Measurements from ENCODE around the gene SSBP2. TPM values are rescaled to one million over a fixed set of nuclear protein-coding genes. Genes with fewer than 3 reads are reported as not detected.
A peak's percentile ranks its signal among the peaks of the same experiment; 100 is the strongest.

Gene SSBP2
- total and polyA plus RNA-seq, 5 donors from 2014 or later = 17.6 to 43.0 (median 37.4) TPM

GRCh38 chr5:81696418-81697397 lies 54.2 kb downstream of the SSBP2 start:
- H3K36me3 Mint-ChIP-seq = peaks cover 18% of the 10 kb centered on the region
- ATAC-seq (ENCODE audit: low read depth in 2 of 2) = no peak
- H3K27me3 ChIP-seq (ENCODE audit: control insufficient read depth, insufficient read depth, low read length) = no peaks in the 10 kb centered on the region
- no peaks in the 10 kb centered on the region for H3K27me3 Mint-ChIP-seq
- H3K27ac ChIP-seq (ENCODE audit: insufficient read depth, low read length, poor library complexity, severe bottlenecking) = no peak overlapping the region
- DNase-seq = no peak
- no peak overlapping the region for H3K4me3 ChIP-seq (ENCODE audit: low read depth, low read length)
- peaks cover 0 to 8% of the 10 kb centered on the region in 2 experiments for H3K9me3 ChIP-seq (ENCODE audit: control insufficient read depth in 2 of 2, low read length in 2 of 2)
- H3K36me3 ChIP-seq (ENCODE audit: control insufficient read depth, insufficient read depth, low read length) = no peaks in the 10 kb centered on the region
- H3K9me3 Mint-ChIP-seq = peaks cover 0 to 13% (median 1%) of the 10 kb centered on the region in 7 donors
- H3K4me3 Mint-ChIP-seq = no peak overlapping the region
- H3K4me1 ChIP-seq (ENCODE audit: control insufficient read depth, insufficient read depth, low read length, poor library complexity, severe bottlenecking) = no peaks in the 10 kb centered on the region
- H3K27ac Mint-ChIP-seq = peak overlapping the region in 2 of 3 donors; percentile 13 to 57
- peaks cover 0 to 24% (median 5%) of the 10 kb centered on the region in 4 donors for H3K4me1 Mint-ChIP-seq

- no peak overlapping the region for H3K27ac Mint-ChIP-seq
- H3K9me3 Mint-ChIP-seq = peaks cover 0 to 25% (median 8%) of the 10 kb centered on the region in 7 donors
Observed at GRCh38 chr5:81694726-81695125, 56.2 kb downstream of the SSBP2 start.

GRCh38 chr5:81688215-81688614 lies 62.7 kb downstream of the SSBP2 start:
- ATAC-seq (ENCODE audit: low read depth in 2 of 2) (no peak), DNase-seq (no peak)
- Histone ChIP-seq H3K9me3 (ENCODE audit: control insufficient read depth in 2 of 2, low read length in 2 of 2) (peaks cover 5 to 14% of the 10 kb centered on the region in 2 experiments), H3K36me3 (ENCODE audit: control insufficient read depth, insufficient read depth, low read length) (no peaks in the 10 kb centered on the region), H3K27me3 (ENCODE audit: control insufficient read depth, insufficient read depth, low read length) (no peaks in the 10 kb centered on the region), H3K4me1 (ENCODE audit: control insufficient read depth, insufficient read depth, low read length, poor library complexity, severe bottlenecking) (no peaks in the 10 kb centered on the region), H3K27ac (ENCODE audit: insufficient read depth, low read length, poor library complexity, severe bottlenecking) (no peak overlapping the region), H3K4me3 (ENCODE audit: low read depth, low read length) (no peak overlapping the region)
- peaks cover 49% of the 10 kb centered on the region for H3K36me3 Mint-ChIP-seq
- no peak overlapping the region for H3K27ac Mint-ChIP-seq
- H3K4me3 Mint-ChIP-seq = no peak overlapping the region
- peaks cover 0 to 20% (median 12%) of the 10 kb centered on the region in 4 donors for H3K4me1 Mint-ChIP-seq
- no peaks in the 10 kb centered on the region for H3K27me3 Mint-ChIP-seq
- peaks cover 0 to 36% (median 15%) of the 10 kb centered on the region in 7 donors for H3K9me3 Mint-ChIP-seq

More at GRCh38 chr5:81694726-81695125, 56.2 kb downstream of the SSBP2 start:
- H3K4me1 Mint-ChIP-seq = peaks cover 0 to 24% (median 6%) of the 10 kb centered on the region in 4 donors
- peaks cover 37% of the 10 kb centered on the region for H3K36me3 Mint-ChIP-seq
- no peaks in the 10 kb centered on the region for H3K4me1 ChIP-seq (ENCODE audit: control insufficient read depth, insufficient read depth, low read length, poor library complexity, severe bottlenecking)
- H3K27ac ChIP-seq (ENCODE audit: insufficient read depth, low read length, poor library complexity, severe bottlenecking) = no peak overlapping the region
- H3K27me3 ChIP-seq (ENCODE audit: control insufficient read depth, insufficient read depth, low read length) = no peaks in the 10 kb centered on the region
- H3K36me3 ChIP-seq (ENCODE audit: control insufficient read depth, insufficient read depth, low read length) = no peaks in the 10 kb centered on the region
- no peak for DNase-seq
- no peak overlapping the region for H3K4me3 Mint-ChIP-seq
- no peak for ATAC-seq (ENCODE audit: low read depth in 2 of 2)
- H3K4me3 ChIP-seq (ENCODE audit: low read depth, low read length) = no peak overlapping the region
- H3K9me3 ChIP-seq (ENCODE audit: control insufficient read depth in 2 of 2, low read length in 2 of 2) = peaks cover 0 to 5% of the 10 kb centered on the region in 2 experiments
- no peaks in the 10 kb centered on the region for H3K27me3 Mint-ChIP-seq

GRCh38 chr5:81687292-81687691 lies 63.6 kb downstream of the SSBP2 start:
- Mint-ChIP-seq H3K4me1 (peaks cover 0 to 26% (median 10%) of the 10 kb centered on the region in 4 donors), H3K27ac (no peak overlapping the region), H3K36me3 (peaks cover 43% of the 10 kb centered on the region), H3K4me3 (no peak overlapping the region), H3K9me3 (peaks cover 0 to 34% (median 14%) of the 10 kb centered on the region in 7 donors), H3K27me3 (no peaks in the 10 kb centered on the region)
- no peak for ATAC-seq (ENCODE audit: low read depth in 2 of 2)
- no peak overlapping the region for H3K27ac ChIP-seq (ENCODE audit: insufficient read depth, low read length, poor library complexity, severe bottlenecking)
- no peaks in the 10 kb centered on the region for H3K36me3 ChIP-seq (ENCODE audit: control insufficient read depth, insufficient read depth, low read length)
- no peak overlapping the region for H3K4me3 ChIP-seq (ENCODE audit: low read depth, low read length)
- H3K9me3 ChIP-seq (ENCODE audit: control insufficient read depth in 2 of 2, low read length in 2 of 2) = peaks cover 5 to 14% of the 10 kb centered on the region in 2 experiments
- no peaks in the 10 kb centered on the region for H3K27me3 ChIP-seq (ENCODE audit: control insufficient read depth, insufficient read depth, low read length)
- DNase-seq = no peak
- H3K4me1 ChIP-seq (ENCODE audit: control insufficient read depth, insufficient read depth, low read length, poor library complexity, severe bottlenecking) = no peaks in the 10 kb centered on the region

GRCh38 chr5:81685471-81685870 lies 65.4 kb downstream of the SSBP2 start:
- no peak for ATAC-seq (ENCODE audit: low read depth in 2 of 2)
- peaks cover 0 to 26% (median 11%) of the 10 kb centered on the region in 4 donors for H3K4me1 Mint-ChIP-seq
- Histone ChIP-seq H3K36me3 (ENCODE audit: control insufficient read depth, insufficient read depth, low read length) (no peaks in the 10 kb centered on the region), H3K27ac (ENCODE audit: insufficient read depth, low read length, poor library complexity, severe bottlenecking) (no peak overlapping the region), H3K4me3 (ENCODE audit: low read depth, low read length) (no peak overlapping the region), H3K27me3 (ENCODE audit: control insufficient read depth, insufficient read depth, low read length) (no peaks in the 10 kb centered on the region), H3K9me3 (ENCODE audit: control insufficient read depth in 2 of 2, low read length in 2 of 2) (peaks cover 5 to 9% of the 10 kb centered on the region in 2 experiments), H3K4me1 (ENCODE audit: control insufficient read depth, insufficient read depth, low read length, poor library complexity, severe bottlenecking) (no peaks in the 10 kb centered on the region)
- peaks cover 36% of the 10 kb centered on the region for H3K36me3 Mint-ChIP-seq
- no peak overlapping the region for H3K27ac Mint-ChIP-seq
- H3K27me3 Mint-ChIP-seq = no peaks in the 10 kb centered on the region
- no peak for DNase-seq
- peaks cover 0 to 26% (median 10%) of the 10 kb centered on the region in 7 donors for H3K9me3 Mint-ChIP-seq
- H3K4me3 Mint-ChIP-seq = no peak overlapping the region

- peaks cover 5 to 34% (median 14%) of the 10 kb centered on the region in 4 donors for H3K4me1 Mint-ChIP-seq
- H3K4me3 Mint-ChIP-seq = no peak overlapping the region
- H3K27ac Mint-ChIP-seq = no peak overlapping the region
- Histone ChIP-seq H3K36me3 (ENCODE audit: control insufficient read depth, insufficient read depth, low read length) (no peaks in the 10 kb centered on the region), H3K27me3 (ENCODE audit: control insufficient read depth, insufficient read depth, low read length) (no peaks in the 10 kb centered on the region), H3K4me3 (ENCODE audit: low read depth, low read length) (no peak overlapping the region), H3K4me1 (ENCODE audit: control insufficient read depth, insufficient read depth, low read length, poor library complexity, severe bottlenecking) (no peaks in the 10 kb centered on the region), H3K9me3 (ENCODE audit: control insufficient read depth in 2 of 2, low read length in 2 of 2) (no peaks in the 10 kb centered on the region), H3K27ac (ENCODE audit: insufficient read depth, low read length, poor library complexity, severe bottlenecking) (no peak overlapping the region)
- H3K9me3 Mint-ChIP-seq = peaks cover 0 to 12% (median 3%) of the 10 kb centered on the region in 7 donors
- DNase-seq = no peak
- ATAC-seq (ENCODE audit: low read depth in 2 of 2) = no peak
- peaks cover 15% of the 10 kb centered on the region for H3K36me3 Mint-ChIP-seq
- no peaks in the 10 kb centered on the region for H3K27me3 Mint-ChIP-seq
Observed at GRCh38 chr5:81679885-81680284, 71.0 kb downstream of the SSBP2 start.

- DNase-seq (no peak), ATAC-seq (ENCODE audit: low read depth in 2 of 2) (no peak)
- Histone ChIP-seq H3K9me3 (ENCODE audit: control insufficient read depth in 2 of 2, low read length in 2 of 2) (no peaks in the 10 kb centered on the region), H3K36me3 (ENCODE audit: control insufficient read depth, insufficient read depth, low read length) (no peaks in the 10 kb centered on the region), H3K27me3 (ENCODE audit: control insufficient read depth, insufficient read depth, low read length) (no peaks in the 10 kb centered on the region), H3K27ac (ENCODE audit: insufficient read depth, low read length, poor library complexity, severe bottlenecking) (no peak overlapping the region), H3K4me1 (ENCODE audit: control insufficient read depth, insufficient read depth, low read length, poor library complexity, severe bottlenecking) (no peaks in the 10 kb centered on the region), H3K4me3 (ENCODE audit: low read depth, low read length) (no peak overlapping the region)
- Mint-ChIP-seq H3K4me3 (no peak overlapping the region), H3K36me3 (peaks cover 4% of the 10 kb centered on the region), H3K9me3 (peaks cover 0 to 5% (median 0%) of the 10 kb centered on the region in 7 donors), H3K27ac (no peak overlapping the region), H3K27me3 (no peaks in the 10 kb centered on the region), H3K4me1 (peaks cover 10 to 19% (median 17%) of the 10 kb centered on the region in 4 donors)
Observed at GRCh38 chr5:81675420-81675819, 75.5 kb downstream of the SSBP2 start.
